ENCODE data around the gene FN3K. TPM values are rescaled to one million over a fixed set of nuclear protein-coding genes. Genes with fewer than 3 reads are reported as not detected.

The FN3K gene
- total and polyA plus RNA-seq, 2 of the 13 experiments (the other 11 are each of a cell fraction or from before 2014, with no cell fraction given), result 3.5 to 12.2 TPM

DNA sequence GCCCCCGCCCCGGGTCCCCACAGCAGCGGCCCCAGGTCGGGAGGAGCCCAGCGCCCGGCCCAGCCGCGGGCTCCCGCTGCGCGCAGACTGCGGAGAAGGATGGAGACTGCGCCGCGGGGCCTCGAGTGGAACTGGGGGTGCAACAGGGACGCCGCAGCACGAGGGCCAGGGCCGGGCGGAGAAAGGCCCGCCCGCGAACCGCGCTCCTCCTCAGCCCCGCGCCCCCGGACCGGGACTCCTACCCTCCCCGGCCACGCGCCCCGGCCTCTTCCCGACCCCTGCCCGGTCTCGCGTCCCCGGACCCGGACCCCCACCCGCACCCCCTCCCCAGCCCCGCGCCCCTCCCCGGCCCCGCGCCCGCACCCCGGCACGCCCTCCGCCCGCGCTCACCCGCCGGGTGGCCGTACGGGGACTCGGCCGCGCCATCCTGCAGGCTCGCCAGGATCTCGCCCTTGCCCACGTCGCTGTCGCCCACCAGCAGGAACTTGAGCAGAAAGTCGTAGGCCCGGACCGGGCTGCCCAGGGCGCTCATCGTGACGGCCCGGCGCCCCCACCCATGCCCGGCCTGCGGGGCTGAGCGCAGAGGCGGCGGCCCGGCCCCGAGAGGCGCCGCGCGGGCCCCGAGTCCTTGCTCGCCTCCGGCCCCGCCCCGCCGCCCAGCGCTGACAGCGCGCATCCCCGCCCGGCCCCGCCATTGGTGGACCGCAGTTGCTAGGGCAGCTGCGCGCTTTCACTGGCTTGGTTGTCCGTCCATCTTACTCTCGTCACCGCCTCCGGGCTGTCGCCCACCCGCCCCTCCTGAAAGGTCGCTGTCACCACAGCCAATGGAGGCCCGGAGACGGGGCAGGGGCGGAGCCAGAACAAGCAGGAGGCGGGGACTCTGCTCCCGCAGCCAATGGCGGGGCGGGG, 37.1 kb upstream of the FN3K start, which contains the start of gene RAB40B (continued):
- TF ChIP-seq, protein P1, sequence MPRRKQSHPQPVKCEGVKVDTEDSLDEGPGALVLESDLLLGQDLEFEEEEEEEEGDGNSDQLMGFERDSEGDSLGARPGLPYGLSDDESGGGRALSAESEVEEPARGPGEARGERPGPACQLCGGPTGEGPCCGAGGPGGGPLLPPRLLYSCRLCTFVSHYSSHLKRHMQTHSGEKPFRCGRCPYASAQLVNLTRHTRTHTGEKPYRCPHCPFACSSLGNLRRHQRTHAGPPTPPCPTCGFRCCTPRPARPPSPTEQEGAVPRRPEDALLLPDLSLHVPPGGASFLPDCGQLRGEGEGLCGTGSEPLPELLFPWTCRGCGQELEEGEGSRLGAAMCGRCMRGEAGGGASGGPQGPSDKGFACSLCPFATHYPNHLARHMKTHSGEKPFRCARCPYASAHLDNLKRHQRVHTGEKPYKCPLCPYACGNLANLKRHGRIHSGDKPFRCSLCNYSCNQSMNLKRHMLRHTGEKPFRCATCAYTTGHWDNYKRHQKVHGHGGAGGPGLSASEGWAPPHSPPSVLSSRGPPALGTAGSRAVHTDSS (CRISPR knock-in tag; conservative IDR thresholded peaks at IDR 0.05), result no peak
- TF ChIP-seq ZNF773 (CRISPR knock-in tag; IDR thresholded peaks at IDR 0.05; ENCODE audit: borderline replicate concordance) (peak; percentile 47; the same call in 1 of the 2 replicates), PCBP2 (optimal IDR thresholded peaks at IDR 0.05; ENCODE audit: low read depth, low read length, poor library complexity, severe bottlenecking) (no peak), ZNF761 (CRISPR knock-in tag; conservative IDR thresholded peaks at IDR 0.05) (no peak), ZMYM4 (CRISPR knock-in tag; IDR thresholded peaks at IDR 0.05) (no peak), ZNF263 (CRISPR knock-in tag; IDR thresholded peaks at IDR 0.05) (no peak), KDM5B (CRISPR knock-in tag; IDR thresholded peaks at IDR 0.05; ENCODE audit: borderline replicate concordance) (no peak; the same call in 1 of the 2 replicates), ZNF367 (CRISPR knock-in tag; IDR thresholded peaks at IDR 0.05; ENCODE audit: borderline replicate concordance) (no peak; the same call in 1 of the 2 replicates), MIER3 (CRISPR knock-in tag; IDR thresholded peaks at IDR 0.05; ENCODE audit: borderline replicate concordance) (no peak), ZBTB42 (CRISPR knock-in tag; IDR thresholded peaks at IDR 0.05) (no peak), ZNF776 (CRISPR knock-in tag; IDR thresholded peaks at IDR 0.05) (no peak), TARDBP (CRISPR knock-in tag; IDR thresholded peaks at IDR 0.05) (peak; percentile 37; the same call in 1 of the 2 replicates), ETV6 (CRISPR knock-in tag; conservative IDR thresholded peaks at IDR 0.05) (no peak)
- TF ChIP-seq, protein P2, sequence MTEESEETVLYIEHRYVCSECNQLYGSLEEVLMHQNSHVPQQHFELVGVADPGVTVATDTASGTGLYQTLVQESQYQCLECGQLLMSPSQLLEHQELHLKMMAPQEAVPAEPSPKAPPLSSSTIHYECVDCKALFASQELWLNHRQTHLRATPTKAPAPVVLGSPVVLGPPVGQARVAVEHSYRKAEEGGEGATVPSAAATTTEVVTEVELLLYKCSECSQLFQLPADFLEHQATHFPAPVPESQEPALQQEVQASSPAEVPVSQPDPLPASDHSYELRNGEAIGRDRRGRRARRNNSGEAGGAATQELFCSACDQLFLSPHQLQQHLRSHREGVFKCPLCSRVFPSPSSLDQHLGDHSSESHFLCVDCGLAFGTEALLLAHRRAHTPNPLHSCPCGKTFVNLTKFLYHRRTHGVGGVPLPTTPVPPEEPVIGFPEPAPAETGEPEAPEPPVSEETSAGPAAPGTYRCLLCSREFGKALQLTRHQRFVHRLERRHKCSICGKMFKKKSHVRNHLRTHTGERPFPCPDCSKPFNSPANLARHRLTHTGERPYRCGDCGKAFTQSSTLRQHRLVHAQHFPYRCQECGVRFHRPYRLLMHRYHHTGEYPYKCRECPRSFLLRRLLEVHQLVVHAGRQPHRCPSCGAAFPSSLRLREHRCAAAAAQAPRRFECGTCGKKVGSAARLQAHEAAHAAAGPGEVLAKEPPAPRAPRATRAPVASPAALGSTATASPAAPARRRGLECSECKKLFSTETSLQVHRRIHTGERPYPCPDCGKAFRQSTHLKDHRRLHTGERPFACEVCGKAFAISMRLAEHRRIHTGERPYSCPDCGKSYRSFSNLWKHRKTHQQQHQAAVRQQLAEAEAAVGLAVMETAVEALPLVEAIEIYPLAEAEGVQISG (CRISPR knock-in tag; IDR thresholded peaks at IDR 0.05), result peak; percentile 35; the same call in 1 of the 2 replicates
- TF ChIP-seq, protein P3, sequence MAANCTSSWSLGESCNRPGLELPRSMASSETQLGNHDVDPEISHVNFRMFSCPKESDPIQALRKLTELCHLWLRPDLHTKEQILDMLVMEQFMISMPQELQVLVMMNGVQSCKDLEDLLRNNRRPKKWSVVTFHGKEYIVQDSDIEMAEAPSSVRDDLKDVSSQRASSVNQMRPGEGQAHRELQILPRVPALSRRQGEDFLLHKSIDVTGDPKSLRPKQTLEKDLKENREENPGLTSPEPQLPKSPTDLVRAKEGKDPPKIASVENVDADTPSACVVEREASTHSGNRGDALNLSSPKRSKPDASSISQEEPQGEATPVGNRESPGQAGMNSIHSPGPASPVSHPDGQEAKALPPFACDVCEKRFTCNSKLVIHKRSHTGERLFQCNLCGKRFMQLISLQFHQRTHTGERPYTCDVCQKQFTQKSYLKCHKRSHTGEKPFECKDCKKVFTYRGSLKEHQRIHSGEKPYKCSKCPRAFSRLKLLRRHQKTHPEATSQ (CRISPR knock-in tag; IDR thresholded peaks at IDR 0.05; ENCODE audit: borderline replicate concordance), result no peak
- TF ChIP-seq, protein P4, sequence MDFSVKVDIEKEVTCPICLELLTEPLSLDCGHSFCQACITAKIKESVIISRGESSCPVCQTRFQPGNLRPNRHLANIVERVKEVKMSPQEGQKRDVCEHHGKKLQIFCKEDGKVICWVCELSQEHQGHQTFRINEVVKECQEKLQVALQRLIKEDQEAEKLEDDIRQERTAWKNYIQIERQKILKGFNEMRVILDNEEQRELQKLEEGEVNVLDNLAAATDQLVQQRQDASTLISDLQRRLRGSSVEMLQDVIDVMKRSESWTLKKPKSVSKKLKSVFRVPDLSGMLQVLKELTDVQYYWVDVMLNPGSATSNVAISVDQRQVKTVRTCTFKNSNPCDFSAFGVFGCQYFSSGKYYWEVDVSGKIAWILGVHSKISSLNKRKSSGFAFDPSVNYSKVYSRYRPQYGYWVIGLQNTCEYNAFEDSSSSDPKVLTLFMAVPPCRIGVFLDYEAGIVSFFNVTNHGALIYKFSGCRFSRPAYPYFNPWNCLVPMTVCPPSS (IDR thresholded peaks at IDR 0.05), result no peak
- TF ChIP-seq, protein P5, sequence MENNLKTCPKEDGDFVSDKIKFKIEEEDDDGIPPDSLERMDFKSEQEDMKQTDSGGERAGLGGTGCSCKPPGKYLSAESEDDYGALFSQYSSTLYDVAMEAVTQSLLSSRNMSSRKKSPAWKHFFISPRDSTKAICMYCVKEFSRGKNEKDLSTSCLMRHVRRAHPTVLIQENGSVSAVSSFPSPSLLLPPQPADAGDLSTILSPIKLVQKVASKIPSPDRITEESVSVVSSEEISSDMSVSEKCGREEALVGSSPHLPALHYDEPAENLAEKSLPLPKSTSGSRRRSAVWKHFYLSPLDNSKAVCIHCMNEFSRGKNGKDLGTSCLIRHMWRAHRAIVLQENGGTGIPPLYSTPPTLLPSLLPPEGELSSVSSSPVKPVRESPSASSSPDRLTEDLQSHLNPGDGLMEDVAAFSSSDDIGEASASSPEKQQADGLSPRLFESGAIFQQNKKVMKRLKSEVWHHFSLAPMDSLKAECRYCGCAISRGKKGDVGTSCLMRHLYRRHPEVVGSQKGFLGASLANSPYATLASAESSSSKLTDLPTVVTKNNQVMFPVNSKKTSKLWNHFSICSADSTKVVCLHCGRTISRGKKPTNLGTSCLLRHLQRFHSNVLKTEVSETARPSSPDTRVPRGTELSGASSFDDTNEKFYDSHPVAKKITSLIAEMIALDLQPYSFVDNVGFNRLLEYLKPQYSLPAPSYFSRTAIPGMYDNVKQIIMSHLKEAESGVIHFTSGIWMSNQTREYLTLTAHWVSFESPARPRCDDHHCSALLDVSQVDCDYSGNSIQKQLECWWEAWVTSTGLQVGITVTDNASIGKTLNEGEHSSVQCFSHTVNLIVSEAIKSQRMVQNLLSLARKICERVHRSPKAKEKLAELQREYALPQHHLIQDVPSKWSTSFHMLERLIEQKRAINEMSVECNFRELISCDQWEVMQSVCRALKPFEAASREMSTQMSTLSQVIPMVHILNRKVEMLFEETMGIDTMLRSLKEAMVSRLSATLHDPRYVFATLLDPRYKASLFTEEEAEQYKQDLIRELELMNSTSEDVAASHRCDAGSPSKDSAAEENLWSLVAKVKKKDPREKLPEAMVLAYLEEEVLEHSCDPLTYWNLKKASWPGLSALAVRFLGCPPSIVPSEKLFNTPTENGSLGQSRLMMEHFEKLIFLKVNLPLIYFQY (CRISPR knock-in tag; IDR thresholded peaks at IDR 0.05; ENCODE audit: borderline replicate concordance), result no peak
